Mesenteric fat pad (tissue), 1 donor: ENCODE measurements around the gene GABBR2. TPM values are rescaled to one million over a fixed set of nuclear protein-coding genes. Genes with fewer than 3 reads are reported as not detected.

Experiments
- DNase-seq: peaks from one replicate; pipeline ENCODE4 v3.0.0-alpha.2; 2020; ENCODE audit warnings: low spot score
- total RNA-seq: library from RNA; stranded (reverse); fragmentation: NEBNext Ultra II Directional; extraction: Animal tissue kit (Norgen Biotek cat#: 25700); gene quantifications from one replicate; pipeline ENCODE4 v1.2.1, GENCODE V29; 2021
- donor health status: DM: yes; HTN: yes; CAD: no.

Gene GABBR2
- total RNA-seq, 1 donor from 2014 or later = not detected

GRCh38 chr9:98570663-98571440, 137.9 kb downstream of the GABBR2 start:
- DNase-seq = no peak

DNA sequence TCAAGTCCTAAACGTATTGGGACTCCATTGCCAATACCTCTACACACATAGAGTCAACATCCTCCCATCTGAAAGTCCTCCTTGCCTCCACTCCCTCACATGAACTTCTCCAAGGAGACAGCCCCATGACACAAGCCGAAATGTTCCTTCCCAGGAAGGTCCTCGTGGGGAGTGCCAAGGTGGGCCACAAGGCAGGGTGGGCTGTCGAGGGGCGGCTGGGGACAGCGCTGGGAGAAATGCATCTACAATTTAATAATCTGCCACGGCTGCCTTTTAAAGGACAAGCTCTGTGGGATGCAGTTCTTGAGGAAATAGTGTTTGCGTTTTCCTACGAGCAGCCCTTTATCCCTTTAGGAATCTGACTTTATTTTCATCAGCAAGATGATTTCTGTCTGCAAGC, 138.7 kb downstream of the GABBR2 start:
- no peak for DNase-seq

DNA sequence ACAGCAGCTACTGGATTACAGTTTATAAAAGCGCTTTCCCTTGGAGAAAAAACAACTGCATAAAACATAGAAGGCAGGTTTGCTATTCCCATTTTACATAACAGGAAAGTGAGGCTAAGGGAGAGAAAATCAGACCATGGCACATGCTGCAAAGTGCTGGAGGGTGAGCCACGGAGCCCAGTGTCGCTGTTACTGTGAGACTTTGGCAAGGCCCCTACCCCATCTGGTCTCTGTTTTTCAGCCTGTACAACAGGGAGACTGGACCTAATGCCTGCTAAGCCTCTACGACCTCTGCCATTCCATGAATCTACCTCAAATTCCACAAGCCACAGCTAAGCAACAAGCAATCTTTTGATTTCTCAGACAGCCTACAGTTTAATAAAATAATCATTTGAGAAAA, 139.2 kb downstream of the GABBR2 start:
- no peak for DNase-seq

GRCh38 chr9:98568909-98569469, 139.7 kb downstream of the GABBR2 start:
- DNase-seq = no peak

DNA sequence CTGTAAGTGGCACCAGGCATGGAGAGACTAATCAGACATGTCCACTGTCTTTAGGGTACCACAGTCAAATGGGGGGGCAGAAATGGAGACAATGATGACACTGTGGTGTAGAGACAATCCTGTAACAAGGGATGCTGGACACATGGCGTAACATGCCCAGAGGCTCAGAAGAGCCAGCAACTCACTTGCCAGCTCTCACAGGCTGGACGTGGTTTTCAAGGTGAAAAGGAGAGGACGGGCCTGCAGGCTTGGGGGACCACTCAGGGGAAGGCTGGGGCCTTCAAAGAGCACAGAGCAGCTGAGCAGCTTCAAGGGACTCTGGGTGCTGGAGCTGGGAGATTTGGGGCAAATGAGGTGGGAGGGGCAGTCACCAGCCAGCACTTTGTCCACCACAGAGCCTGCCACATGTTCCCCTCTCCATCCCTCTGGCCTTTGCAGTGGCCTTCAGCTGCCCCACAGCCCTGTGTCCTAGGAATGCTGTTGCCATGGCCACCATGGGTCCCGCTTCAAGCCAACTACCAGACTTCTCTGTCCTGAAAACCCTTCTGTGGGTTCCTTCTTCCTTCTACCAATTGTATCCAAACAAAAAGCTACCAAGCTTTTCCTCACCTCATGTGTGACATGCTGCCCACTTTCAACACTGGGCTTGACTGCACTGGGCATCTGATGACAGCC, 140.4 kb downstream of the GABBR2 start:
- DNase-seq = no peak

DNA sequence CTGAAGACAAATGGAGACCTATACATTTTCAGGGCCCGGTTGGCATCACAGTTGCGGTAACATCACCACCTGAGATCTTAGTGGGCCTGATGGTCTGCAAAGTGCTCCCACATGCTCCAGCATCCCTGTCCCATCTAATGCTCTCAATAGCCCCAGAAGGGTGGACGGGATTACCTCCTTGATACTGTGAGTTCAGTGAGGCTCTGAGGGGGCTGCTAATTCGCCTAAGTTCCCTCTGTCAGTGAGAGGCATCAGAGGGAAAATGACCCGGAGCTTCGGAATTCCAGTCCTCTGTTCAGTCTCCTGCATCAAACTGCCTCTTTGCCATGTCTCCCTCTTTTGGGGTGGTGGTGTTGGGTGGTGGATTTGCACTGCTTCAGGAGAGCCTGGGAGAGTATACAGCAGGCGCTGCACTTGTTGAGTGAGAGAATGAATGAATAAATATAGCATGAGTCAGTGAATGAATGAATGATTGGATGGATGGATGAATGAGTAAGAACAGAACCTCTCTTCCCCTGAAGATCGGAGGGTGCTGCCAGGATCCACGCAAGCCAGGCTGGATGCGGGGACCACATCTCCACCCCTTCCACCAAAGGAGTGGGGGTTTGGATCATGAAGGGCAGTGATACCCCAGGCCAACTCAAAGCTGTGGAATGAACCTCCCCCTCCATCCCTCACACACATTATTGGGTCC, 141.0 kb downstream of the GABBR2 start:
- no peak for DNase-seq

GRCh38 chr9:98565152-98566135, 143.3 kb downstream of the GABBR2 start:
- no peak for DNase-seq

DNA sequence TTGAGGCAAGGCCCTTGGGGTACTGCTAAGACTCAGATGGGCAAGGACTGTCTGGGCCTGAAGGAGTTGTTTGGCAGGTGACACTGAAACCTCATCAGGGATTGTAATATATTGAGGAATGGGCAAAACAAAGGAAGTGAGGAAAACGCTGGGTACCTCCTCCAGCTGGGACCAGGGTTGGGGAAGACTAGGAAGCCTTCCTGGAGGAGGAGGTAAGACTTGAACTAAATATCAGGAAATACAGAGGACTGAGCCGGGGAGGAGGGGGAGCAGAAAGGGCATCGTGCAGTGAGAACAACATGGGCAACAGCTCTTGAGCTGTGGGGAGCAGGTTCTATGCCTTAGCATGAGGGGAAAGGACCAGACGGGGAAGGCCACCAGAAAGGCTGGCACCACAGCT, 144.0 kb downstream of the GABBR2 start:
- no peak for DNase-seq

DNA sequence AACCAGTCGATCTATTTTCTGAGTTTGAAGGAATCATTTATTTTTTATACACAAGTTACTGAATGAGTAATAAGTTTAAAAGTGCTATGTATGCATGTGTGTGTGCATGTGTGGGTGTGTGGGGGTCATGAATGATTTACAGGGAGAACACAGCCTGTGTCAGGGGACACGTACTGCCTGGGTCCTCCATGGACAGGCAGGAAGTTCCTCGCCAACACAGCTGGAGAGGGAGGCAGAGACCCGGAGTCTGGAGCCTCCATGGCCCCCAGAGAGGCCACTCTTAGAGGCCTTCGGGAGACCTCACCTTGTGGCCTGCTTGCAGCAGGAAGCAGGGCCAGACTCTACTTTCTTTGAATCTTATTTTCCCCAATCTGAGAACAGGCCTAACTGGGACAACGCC, 144.7 kb downstream of the GABBR2 start:
- no peak for DNase-seq

DNA sequence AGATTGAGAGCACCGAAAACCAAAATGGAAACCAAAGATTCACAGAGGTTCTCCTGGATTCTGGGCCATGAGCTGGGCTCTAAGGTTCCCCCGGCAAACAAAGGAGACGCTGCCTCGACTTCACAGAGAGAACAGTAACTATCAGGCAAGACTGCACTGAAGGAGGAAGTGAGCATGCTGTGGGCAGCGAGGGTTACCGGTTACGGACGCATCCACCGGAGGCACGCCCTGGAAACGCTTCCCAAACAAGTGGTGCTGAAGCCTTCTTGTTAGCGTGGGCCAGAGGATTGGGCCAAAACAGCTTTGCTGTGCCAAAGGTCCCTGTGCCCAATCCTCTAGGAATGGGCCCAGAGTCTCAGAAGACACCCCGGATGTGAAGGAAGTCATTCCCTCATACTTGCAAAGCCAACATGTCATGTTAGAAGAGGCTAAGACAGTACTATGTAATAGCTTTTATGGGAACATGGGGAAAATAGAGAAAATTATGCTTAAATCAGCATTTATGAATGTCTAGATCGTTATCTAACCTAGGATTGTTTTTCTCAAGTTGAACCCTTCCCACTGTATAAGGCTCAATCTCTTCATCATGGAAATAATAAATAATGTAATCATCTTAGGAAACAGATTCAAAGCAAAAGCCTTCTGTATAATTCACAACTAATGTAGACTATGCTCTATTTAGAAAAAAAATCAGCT, 145.4 kb downstream of the GABBR2 start:
- DNase-seq = no peak

DNA sequence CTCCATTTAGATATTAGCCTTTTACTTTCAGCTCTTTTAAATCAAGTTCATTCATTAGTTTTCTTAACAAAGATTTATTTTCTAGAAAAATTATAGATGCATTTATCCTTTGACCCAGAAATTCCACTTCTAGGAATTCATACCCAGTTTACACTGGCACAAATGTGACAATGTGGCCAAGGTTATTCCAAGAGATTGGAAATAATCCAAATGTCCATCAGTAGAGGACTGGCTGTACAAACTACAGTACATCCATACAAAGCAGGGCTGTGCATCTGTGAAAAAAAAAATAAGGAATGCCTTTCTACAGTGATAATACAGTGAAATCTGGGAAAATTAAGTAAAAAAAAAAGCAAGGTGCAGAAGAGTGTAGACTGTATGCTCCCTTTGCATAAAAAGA, 149.2 kb downstream of the GABBR2 start:
- no peak for DNase-seq

- DNase-seq = no peak
Observed at GRCh38 chr9:98558575-98558974, 150.2 kb downstream of the GABBR2 start.

- no peak for DNase-seq
Observed at GRCh38 chr9:98556511-98556910, 152.2 kb downstream of the GABBR2 start.

GRCh38 chr9:98555651-98556465, 152.9 kb downstream of the GABBR2 start:
- no peak for DNase-seq

DNA sequence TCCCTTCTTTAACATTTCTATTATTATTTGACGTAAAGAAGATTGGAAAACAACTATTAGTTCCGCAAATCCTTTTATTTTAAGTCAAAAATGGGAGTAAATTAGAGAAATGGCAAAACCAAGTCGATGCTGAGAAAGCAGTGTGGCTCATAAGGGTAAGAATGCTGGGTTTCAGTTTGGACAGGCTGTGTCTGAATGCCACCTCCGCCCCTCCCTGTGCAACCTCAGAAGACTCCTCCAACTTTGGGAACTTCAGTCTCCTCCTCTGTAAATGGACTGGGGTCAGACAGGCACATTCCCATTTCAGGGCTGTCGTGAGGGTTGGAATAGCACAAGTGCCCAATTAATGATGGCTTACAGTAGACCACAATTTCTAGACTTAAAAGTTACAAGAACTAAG, 154.0 kb downstream of the GABBR2 start:
- no peak for DNase-seq

GRCh38 chr9:98552331-98552730, 156.4 kb downstream of the GABBR2 start:
- no peak for DNase-seq

- DNase-seq = no peak
Observed at GRCh38 chr9:98551511-98552286, 157.0 kb downstream of the GABBR2 start.

DNA sequence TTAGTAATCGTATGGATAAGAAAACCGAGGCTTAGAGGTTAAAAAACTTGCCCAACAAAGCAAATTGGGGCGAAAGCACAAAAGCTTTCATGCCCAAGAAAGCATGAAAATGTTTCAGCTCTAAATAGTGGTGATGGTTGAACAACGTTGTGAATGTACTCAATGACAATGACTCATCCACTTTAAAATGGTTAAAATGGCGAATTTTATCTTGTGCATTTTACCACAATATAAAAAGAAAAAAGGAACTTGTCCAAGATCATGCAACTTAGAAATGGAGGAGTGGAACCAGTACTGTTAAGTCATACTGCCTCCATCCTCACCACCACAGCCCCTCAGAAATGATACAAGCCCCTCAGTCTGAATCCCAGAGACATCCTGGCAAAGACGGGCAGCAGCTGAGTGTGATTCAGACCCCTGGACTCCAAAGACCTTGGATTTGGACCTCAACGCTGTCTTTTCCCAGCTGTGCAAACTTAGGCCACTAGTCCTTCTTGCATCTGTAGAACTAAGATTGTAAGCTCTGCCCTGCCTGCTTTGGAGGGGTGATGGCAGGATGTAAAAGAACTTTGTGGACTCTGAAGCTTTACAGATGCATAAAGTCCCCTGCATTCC, 158.4 kb downstream of the GABBR2 start:
- DNase-seq = no peak
